Measurements from ENCODE around the gene INPP5D.

DNA sequence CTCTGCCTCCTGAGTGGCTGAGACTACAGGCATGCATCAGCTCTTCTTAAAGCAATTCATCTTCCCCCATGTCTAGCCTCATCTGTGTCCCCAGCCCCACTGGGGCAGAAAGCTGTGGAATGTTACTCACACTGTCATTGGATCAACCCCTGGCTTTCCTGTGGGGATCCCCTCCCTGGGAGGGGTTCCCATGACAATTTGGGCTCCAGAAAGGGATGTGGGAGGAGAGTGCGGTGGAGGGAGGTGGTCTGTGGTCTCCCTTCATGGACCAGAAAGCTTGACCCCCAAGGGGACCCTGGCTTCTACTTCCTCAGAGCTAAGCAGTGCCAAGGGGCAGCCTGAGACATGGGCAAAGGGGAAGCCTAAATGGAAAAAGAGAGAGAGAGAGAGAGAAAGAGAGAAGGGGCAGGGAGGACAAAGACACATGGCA is 48.4 kb upstream of the INPP5D start:
- TF ChIP-seq, protein P1, sequence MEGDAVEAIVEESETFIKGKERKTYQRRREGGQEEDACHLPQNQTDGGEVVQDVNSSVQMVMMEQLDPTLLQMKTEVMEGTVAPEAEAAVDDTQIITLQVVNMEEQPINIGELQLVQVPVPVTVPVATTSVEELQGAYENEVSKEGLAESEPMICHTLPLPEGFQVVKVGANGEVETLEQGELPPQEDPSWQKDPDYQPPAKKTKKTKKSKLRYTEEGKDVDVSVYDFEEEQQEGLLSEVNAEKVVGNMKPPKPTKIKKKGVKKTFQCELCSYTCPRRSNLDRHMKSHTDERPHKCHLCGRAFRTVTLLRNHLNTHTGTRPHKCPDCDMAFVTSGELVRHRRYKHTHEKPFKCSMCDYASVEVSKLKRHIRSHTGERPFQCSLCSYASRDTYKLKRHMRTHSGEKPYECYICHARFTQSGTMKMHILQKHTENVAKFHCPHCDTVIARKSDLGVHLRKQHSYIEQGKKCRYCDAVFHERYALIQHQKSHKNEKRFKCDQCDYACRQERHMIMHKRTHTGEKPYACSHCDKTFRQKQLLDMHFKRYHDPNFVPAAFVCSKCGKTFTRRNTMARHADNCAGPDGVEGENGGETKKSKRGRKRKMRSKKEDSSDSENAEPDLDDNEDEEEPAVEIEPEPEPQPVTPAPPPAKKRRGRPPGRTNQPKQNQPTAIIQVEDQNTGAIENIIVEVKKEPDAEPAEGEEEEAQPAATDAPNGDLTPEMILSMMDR (IDR thresholded peaks at IDR 0.05), result no peak
- TF ChIP-seq POLR2A (IDR thresholded peaks at IDR 0.05), result no peak
